K562 (cell line): Measurements from ENCODE around the gene TSPAN1. TPM values are rescaled to one million over a fixed set of nuclear protein-coding genes. Genes with fewer than 3 reads are reported as not detected.

Source experiments
- EGR1 ChIP-seq: fragments of 450-650 bp; conservative IDR thresholded peaks from 2 replicates; pipeline ENCODE4 v1.6.1; 2017; ENCODE audit warnings: mild to moderate bottlenecking
- GABPB2 ChIP-seq: fragments of 250-450 bp; sonication (Bioruptor Pico); conservative IDR thresholded peaks from 2 replicates; pipeline ENCODE4 v1.5.1; 2021; ENCODE audit warnings: mild to moderate bottlenecking
- MAFG ChIP-seq: fragments of 450-650 bp; conservative IDR thresholded peaks from 2 replicates; pipeline ENCODE4 v1.6.1; 2016; ENCODE audit warnings: missing genetic modification characterization, missing compliant biosample characterization
- NRF1 ChIP-seq, 2 experiments: fragments of 450-650 bp; IDR thresholded peaks in 1 of 2; conservative IDR thresholded peaks in 1 of 2; 2 replicates each; pipeline ENCODE4 v1.6.1; 2014; ENCODE audit warnings: mild to moderate bottlenecking in 2 of 2
- RAD21 ChIP-seq, 2 experiments: fragments of 250-450 bp in 1 of 2; fragments of 450-650 bp in 1 of 2; sonication (Bioruptor Pico) in 1 of 2; formaldehyde crosslinking in 1 of 2; IDR thresholded peaks in 1 of 2; conservative IDR thresholded peaks in 1 of 2; 2 replicates each; pipeline versions ENCODE4 v1.4.0 to v1.8.0; 2020 to 2022; ENCODE audit warnings: mild to moderate bottlenecking in 2 of 2, moderate library complexity in 1 of 2
- SMAD1 ChIP-seq: fragments of 150-350 bp; IDR thresholded peaks from 2 replicates; pipeline ENCODE4 v1.6.1; 2014; ENCODE audit warnings: low read length, low read depth; ENCODE audit not compliant: partially characterized antibody
- USF1 ChIP-seq: sonication (generic); formaldehyde crosslinking; IDR thresholded peaks from 2 replicates; pipeline ENCODE4 v1.9.0; 2022; ENCODE audit warnings: mild to moderate bottlenecking, missing genetic modification reagents
- XRCC5 ChIP-seq: fragments of 200-400 bp; formaldehyde crosslinking; IDR thresholded peaks from 2 replicates; pipeline ENCODE4 v1.6.1; 2017; ENCODE audit warnings: low read depth, mild to moderate bottlenecking, low read length
- ZKSCAN3 ChIP-seq: fragments of 250-450 bp; sonication (Bioruptor Pico); IDR thresholded peaks from 2 replicates; pipeline ENCODE4 v1.4.0; 2020
- ZNF140 ChIP-seq: fragments of 250-450 bp; sonication (Bioruptor Pico); IDR thresholded peaks from 2 replicates; pipeline ENCODE4 v1.8.0; 2021; ENCODE audit warnings: moderate library complexity, mild to moderate bottlenecking, inconsistent platforms
- ZNF436 ChIP-seq: fragments of 250-450, 450-650 bp; sonication (Bioruptor Pico); formaldehyde crosslinking; IDR thresholded peaks from 2 replicates; pipeline ENCODE4 v1.7.0; 2020; ENCODE audit warnings: mild to moderate bottlenecking
- ZNF75A ChIP-seq: fragments of 450-650 bp; formaldehyde crosslinking; IDR thresholded peaks from 2 replicates; pipeline ENCODE4 v1.4.0; 2020; ENCODE audit warnings: mild to moderate bottlenecking
- polyA plus RNA-seq, 8 experiments: library from polyadenylated mRNA; depleted of rRNA in 4 of 8; stranded (reverse) in 5 of 8; unstranded in 3 of 8; fragments of >200 nt; fragmentation: Nextera tagmentation in 2 of 8; fragmentation: Illumina TruSeq in 1 of 8; extraction: Ambion mirVana in 2 of 8; extraction: Trizol in 1 of 8; gene quantifications; 2 replicates each; pipeline versions ENCODE4 v1.2.1 to v1.2.3, GENCODE V29; 2011 to 2014; ENCODE audit warnings: inconsistent platforms in 1 of 8, missing spikeins in 1 of 8
- total RNA-seq, 7 experiments: library from RNA; depleted of rRNA in 6 of 7; stranded (reverse); fragments of >200 nt in 6 of 7; fragmentation: Illumina TruSeq in 2 of 7; extraction: Trizol in 2 of 7; gene quantifications; 2 replicates each; pipeline versions ENCODE4 v1.2.1 to v1.2.3, GENCODE V29; 2011 to 2021; ENCODE audit warnings: low replicate concordance in 1 of 7
- TF ChIP-seq, protein P1 (sequence below): sonication (generic); IDR thresholded peaks from 2 replicates; pipeline ENCODE4 v1.6.1; 2016
- TF ChIP-seq, protein P2 (sequence below), 2 experiments: fragments of 450-650 bp; formaldehyde crosslinking in 1 of 2; IDR thresholded peaks; 2 replicates each; pipeline versions ENCODE4 v1.4.0 to v1.6.1; 2014 to 2020; ENCODE audit warnings: mild to moderate bottlenecking in 2 of 2, borderline replicate concordance in 1 of 2, low read depth in 1 of 2
- TF ChIP-seq, protein P3 (sequence below): fragments of 450-650 bp; IDR thresholded peaks from 2 replicates; pipeline ENCODE4 v1.7.0; 2016; ENCODE audit warnings: borderline replicate concordance

Gene TSPAN1
- total and polyA plus RNA-seq, 9 of the 15 experiments (the other 6 are each of a cell fraction or from before 2014, with no cell fraction given) = 0.58 TPM; not detected in 8

DNA sequence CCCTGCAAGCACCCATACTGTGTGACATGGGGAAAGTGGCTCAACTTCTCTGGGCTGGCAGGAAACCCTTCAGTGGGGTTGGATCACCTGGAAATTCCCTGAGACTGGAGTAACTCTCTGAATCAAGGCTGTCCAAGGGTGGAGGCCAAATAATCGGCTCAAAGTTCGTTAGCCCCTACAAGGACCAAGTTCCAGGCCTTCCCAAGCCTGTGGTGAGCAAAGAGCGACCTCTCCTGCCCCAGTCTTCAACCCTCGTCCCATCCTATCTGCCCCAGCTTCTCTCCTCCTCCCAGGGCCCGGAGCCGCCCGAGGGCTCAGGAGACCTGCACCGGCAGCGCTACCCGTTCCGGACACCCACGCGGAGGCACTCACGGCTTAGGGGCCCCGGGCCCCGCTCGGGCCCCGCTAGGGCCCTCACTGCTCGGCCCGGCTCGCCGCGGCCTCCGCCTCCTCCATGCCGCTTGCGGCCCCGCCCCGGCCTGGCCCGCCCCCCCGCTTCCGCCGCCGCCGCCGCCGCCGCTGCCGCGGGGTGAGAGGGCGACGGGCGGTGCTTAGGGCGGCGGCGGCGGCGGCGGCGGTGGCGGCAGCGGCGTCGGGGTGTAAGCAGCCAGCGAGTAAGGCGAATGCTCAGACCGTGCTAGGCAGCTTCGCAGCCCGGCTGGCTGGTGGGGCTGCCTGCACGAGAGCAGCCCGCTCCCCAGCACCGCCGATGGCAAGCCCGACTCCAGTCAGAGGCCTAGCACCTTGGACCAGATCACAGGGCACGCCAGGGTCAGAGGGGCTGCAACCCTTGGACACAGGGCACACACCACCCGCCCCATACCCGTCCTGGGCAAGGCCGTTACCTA is 23.3 kb downstream of the TSPAN1 start, which contains the start of gene POMGNT1 (continued):
- TF ChIP-seq NRF1 (conservative IDR thresholded peaks at IDR 0.05 in 1 of 2, IDR thresholded peaks at IDR 0.05 in 1 of 2) (no peak; a peak in 1 of 4 replicates), ZKSCAN3 (CRISPR knock-in tag) (no peak), ZNF436 (CRISPR knock-in tag) (no peak), MAFG (no peak), EGR1 (peak; percentile 71), SMAD1 (no peak), USF1 (CRISPR knock-in tag) (no peak), XRCC5 (peak; percentile 57; the same call in 1 of the 2 replicates), RAD21 (CRISPR knock-in tag; conservative IDR thresholded peaks at IDR 0.05 in 1 of 2, IDR thresholded peaks at IDR 0.05 in 1 of 2) (peak in 1 of 2 experiments; percentile 66; a peak in 3 of 4 replicates), ZNF75A (no peak), GABPB2 (CRISPR knock-in tag) (no peak), ZNF140 (CRISPR knock-in tag) (no peak)
- TF ChIP-seq, protein P1, sequence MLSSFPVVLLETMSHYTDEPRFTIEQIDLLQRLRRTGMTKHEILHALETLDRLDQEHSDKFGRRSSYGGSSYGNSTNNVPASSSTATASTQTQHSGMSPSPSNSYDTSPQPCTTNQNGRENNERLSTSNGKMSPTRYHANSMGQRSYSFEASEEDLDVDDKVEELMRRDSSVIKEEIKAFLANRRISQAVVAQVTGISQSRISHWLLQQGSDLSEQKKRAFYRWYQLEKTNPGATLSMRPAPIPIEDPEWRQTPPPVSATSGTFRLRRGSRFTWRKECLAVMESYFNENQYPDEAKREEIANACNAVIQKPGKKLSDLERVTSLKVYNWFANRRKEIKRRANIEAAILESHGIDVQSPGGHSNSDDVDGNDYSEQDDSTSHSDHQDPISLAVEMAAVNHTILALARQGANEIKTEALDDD = no peak
- TF ChIP-seq, protein P2, sequence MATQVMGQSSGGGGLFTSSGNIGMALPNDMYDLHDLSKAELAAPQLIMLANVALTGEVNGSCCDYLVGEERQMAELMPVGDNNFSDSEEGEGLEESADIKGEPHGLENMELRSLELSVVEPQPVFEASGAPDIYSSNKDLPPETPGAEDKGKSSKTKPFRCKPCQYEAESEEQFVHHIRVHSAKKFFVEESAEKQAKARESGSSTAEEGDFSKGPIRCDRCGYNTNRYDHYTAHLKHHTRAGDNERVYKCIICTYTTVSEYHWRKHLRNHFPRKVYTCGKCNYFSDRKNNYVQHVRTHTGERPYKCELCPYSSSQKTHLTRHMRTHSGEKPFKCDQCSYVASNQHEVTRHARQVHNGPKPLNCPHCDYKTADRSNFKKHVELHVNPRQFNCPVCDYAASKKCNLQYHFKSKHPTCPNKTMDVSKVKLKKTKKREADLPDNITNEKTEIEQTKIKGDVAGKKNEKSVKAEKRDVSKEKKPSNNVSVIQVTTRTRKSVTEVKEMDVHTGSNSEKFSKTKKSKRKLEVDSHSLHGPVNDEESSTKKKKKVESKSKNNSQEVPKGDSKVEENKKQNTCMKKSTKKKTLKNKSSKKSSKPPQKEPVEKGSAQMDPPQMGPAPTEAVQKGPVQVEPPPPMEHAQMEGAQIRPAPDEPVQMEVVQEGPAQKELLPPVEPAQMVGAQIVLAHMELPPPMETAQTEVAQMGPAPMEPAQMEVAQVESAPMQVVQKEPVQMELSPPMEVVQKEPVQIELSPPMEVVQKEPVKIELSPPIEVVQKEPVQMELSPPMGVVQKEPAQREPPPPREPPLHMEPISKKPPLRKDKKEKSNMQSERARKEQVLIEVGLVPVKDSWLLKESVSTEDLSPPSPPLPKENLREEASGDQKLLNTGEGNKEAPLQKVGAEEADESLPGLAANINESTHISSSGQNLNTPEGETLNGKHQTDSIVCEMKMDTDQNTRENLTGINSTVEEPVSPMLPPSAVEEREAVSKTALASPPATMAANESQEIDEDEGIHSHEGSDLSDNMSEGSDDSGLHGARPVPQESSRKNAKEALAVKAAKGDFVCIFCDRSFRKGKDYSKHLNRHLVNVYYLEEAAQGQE (IDR thresholded peaks at IDR 0.05; ENCODE audit: borderline replicate concordance) = 0 out of 2 replicates have a peak, but pooled peaks have one; percentile 23
- TF ChIP-seq, protein P2 (CRISPR knock-in tag; IDR thresholded peaks at IDR 0.05; ENCODE audit: low read depth) = peak; percentile 51; the same call in 1 of the 2 replicates
- TF ChIP-seq, protein P3, sequence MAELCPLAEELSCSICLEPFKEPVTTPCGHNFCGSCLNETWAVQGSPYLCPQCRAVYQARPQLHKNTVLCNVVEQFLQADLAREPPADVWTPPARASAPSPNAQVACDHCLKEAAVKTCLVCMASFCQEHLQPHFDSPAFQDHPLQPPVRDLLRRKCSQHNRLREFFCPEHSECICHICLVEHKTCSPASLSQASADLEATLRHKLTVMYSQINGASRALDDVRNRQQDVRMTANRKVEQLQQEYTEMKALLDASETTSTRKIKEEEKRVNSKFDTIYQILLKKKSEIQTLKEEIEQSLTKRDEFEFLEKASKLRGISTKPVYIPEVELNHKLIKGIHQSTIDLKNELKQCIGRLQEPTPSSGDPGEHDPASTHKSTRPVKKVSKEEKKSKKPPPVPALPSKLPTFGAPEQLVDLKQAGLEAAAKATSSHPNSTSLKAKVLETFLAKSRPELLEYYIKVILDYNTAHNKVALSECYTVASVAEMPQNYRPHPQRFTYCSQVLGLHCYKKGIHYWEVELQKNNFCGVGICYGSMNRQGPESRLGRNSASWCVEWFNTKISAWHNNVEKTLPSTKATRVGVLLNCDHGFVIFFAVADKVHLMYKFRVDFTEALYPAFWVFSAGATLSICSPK = no peak
